NCI-H446 (cell line): Measurements from ENCODE around the gene RPL31.

Experiments used
- DNase-seq, 2 experiments: peaks; one replicate each; lab custom pipeline; 2025; lab: John Stamatoyannopoulos, UW

RPL31 gene

GRCh38 chr2:100975521-100975785 is 26.6 kb upstream of the RPL31 start:
- DNase-seq: no peak

DNA sequence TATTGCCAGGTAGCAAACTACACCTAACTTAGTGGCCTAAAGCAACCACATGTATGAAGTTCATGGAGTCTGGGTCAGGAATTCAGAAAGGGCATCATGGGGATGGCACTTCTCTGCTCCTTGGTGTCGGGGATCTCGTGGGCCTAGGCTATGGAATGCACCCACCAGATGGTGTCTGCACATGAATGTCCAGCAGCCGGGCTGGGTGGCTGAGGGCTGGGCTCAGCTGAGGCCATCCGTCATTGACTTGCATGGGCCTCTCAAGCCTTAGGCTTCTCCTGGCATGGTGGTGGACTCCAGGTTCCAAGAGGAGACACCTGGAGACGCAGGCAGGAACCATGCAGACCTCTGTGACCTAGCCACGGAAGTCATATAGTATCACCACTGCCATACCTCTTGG is 26.0 kb upstream of the RPL31 start:
- DNase-seq: no peak

GRCh38 chr2:100976645-100977391 is 25.3 kb upstream of the RPL31 start:
- DNase-seq: no peak

DNA sequence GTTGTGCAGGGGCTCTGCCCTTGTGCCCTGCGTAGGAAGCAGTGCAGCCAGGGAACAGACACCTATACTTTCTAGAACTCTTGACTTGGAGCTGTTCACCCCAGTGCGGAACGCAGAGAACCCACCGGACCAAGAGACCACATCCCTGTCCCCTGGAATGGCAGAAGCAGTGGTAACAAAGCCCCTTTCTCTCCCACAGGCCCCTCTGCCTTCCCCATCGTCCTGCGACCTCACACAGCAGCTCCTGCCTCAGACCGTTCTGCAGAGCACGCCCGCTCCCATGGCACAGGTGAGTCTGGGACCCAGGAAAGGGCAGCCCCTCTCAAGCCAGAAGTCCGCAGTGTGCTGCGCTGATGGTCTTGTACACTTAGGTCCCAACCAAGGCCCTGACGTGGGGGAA is 24.6 kb upstream of the RPL31 start:
- DNase-seq: no peak

DNA sequence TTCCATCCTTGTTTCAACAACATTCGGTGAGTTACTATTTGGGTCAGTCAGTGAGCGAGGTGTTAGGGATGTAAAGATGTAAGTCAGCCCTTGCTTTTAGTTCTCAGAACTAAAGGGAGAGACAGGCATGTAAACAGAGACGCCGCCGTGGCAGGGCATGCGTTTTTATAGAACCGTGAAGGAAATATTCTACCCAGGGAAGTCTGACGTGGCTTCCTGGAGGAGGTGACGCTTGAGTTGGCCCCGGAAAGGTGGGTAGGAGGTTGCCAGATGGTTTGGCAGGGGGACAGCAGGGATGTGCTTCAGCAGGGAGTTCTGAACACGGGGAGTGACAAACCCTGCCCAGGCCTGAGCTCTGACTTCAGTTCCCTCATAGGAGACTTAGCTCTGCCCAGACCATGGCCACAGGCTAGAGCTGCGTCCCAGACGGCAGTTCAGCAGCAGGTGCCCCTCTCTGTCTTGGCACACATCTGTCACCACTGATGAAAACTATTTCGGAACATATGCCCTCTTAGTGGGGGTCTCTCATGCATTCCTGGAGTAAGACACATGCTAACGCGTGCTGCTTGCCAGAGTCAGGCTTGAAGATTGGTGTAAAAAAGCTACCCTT is 23.4 kb upstream of the RPL31 start:
- DNase-seq: no peak

- no peak for DNase-seq
These were observed 22.0 kb upstream of the RPL31 start for GRCh38 chr2:100980046-100980445.

DNA sequence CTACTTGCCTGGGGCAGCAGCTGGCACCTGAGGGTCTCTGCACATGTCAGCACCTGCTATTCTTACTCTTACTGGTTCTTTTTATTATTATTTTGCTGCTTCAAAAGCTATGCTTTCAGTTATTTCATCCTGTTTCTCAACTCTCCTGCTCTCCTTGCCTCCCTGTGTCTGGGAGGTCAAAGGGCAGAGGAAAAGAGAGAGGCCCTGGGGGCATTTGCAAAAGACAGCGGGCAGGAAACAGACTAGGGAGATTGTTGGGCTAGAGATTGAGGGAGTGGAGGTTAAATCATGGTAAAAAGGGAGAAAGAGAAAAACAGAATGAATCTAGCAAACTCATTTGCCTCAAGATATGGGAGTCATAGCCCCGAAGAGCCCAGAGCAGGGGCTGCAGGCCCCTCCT is 21.1 kb upstream of the RPL31 start:
- DNase-seq: no peak

DNA sequence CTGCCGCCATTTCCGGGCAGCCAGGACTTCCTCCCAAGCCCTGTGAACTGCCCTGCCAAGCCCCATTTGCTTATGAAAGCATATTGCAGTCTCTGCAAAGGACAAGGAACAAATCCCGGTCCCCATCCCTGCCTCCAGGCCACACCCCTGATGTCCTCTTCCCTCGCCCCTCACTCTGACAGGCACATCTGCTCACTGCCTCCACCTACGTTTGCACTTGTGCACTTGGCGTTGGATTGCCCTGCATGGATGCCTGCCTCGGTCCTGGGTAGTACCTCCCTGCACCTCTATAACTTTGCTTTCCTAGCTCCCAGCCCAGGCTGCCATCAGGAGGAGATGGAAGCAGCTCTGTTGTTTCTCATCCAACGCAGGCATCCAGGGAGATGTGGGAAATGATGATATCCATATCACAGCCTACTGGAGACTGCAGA is 19.6 kb upstream of the RPL31 start:
- DNase-seq: no peak

DNA sequence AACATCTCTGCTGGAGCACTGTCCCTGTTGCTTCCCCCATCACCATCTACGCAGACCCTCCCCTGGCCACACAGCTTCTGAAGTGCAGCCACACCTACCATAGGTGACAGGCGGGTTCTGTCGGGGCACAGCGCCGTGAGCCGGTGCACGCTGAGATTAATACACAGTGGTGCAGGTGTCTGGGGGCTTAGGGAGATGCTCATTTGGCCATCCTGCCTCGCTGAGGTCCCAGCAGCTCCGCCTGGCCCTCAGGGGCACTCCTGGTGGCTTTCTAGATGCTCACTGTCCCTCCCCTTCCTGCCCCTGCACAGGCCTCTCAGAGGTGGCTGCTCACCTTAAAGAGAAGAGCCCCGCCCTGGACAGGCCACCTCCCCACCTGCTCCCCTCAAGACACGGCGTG is 18.9 kb upstream of the RPL31 start:
- no peak for DNase-seq

GRCh38 chr2:100983684-100984310 is 18.3 kb upstream of the RPL31 start:
- no peak for DNase-seq

GRCh38 chr2:100984892-100985307 is 17.2 kb upstream of the RPL31 start:
- peak in 1 of 2 experiments; percentile 59 for DNase-seq

GRCh38 chr2:100986157-100986556 is 15.9 kb upstream of the RPL31 start:
- no peak for DNase-seq

DNA sequence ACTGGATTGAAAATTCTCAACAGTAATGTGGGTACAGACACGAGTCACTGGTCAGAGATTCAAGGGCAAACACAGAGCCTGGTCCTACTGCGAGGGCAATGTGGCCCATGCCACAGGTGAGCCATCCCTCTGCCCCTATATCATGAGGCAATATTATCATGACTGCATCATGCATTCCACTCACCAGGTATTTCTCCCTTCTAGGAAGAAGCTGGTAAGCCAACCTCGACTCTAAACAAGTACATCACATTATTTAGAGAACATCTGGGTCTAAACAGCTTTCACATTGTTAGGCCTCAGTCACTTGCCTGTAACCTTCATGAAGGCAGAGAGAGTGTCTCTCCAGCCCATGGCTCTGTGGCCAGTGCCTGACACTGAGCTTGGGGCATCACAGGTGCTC is 14.6 kb upstream of the RPL31 start:
- no peak for DNase-seq

GRCh38 chr2:100987974-100988373 is 14.1 kb upstream of the RPL31 start:
- no peak for DNase-seq

GRCh38 chr2:100988630-100989417 is 13.3 kb upstream of the RPL31 start:
- DNase-seq: no peak

GRCh38 chr2:100989666-100990065 is 12.4 kb upstream of the RPL31 start:
- no peak for DNase-seq

- DNase-seq: no peak
These were observed 11.9 kb upstream of the RPL31 start for GRCh38 chr2:100990166-100990565.

DNA sequence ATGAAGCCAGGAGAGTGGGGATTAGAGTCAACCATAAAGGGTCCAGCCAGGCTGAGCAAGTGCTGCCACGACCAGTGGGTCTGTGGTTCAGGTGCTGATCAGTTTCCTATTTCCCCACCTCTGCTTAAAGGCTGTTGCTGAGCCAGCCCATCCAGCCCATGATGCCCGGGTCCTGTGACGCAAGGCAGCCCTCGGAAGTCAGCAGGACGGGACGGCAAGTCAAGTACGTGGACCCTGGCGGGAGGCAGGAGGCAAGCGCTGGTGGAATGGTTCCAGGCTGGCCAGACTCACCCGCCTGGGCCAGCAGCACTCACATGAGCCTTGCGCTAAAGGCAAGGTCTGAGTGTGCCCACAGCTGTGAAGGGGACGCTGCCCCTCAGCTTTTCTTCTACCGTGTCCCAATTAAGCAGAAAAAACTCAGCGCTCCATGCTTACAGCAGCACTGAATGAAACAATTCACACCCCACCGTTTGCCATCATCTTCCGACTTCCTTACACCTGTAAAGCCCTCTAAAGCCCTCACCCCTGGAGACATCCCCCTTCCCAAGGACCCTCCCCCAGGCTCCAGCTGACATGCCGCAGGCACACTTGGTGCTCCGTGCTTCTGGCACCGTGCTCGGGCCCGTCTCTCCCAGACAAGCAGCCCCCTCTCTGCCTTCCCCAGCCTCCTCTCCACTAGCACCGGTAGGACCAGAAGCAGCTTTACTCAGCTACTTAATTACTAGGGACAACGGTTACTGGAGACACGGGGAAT is 11.3 kb upstream of the RPL31 start:
- DNase-seq: no peak

- DNase-seq: no peak
These were observed 10.7 kb upstream of the RPL31 start for GRCh38 chr2:100991404-100991773.

DNA sequence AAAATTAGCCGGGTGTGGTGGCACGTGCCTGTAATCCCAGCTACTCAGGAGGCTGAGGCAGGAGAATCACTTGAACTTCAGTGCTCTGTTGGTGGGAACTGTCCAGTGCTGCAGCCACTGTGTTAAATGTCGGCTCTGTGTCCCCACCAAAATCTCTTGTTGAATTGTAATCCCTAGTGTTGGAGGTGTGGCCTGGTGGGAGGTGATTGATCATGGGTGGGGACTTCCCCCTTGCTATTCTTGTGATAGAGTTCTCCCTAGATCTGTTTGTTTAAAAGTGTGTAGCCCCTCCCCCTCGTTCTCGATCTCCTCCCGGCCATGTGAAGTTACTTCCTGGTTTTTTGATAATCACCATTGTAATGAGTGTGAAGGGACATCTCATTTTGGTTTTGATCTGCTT is 9.8 kb upstream of the RPL31 start:
- no peak for DNase-seq

GRCh38 chr2:100993294-100993693 is 8.8 kb upstream of the RPL31 start:
- no peak for DNase-seq
